TTC549 (cell line): Measurements from ENCODE around the gene MVP.
"Not testable (repeated sequence)": the region's sequence is repeated elsewhere in the genome, so short reads cannot be mapped to it uniquely, and the experiment has no call there.

ENCODE experiments used
- FAIRE-seq: peaks from 2 replicates; lab custom pipeline; 2012; peaks lifted over from hg19 to GRCh38; lab: Jason Lieb, UNC

The MVP gene

GRCh38 chr16:29820271-29820701 lies at the start of gene MVP:
MVP (plus strand) TSS chr16:29820462; CDS start chr16:29830550, 10,088 bp downstream.
- no peak for FAIRE-seq

- not testable (repeated sequence) for FAIRE-seq
Measured at GRCh38 chr16:29772330-29772729, 47.9 kb upstream of the MVP start.

GRCh38 chr16:29774730-29775129 lies 45.5 kb upstream of the MVP start:
- no peak for FAIRE-seq

- FAIRE-seq = no peak
Measured at GRCh38 chr16:29775742-29776408, 44.4 kb upstream of the MVP start.

GRCh38 chr16:29777576-29778350 lies 42.5 kb upstream of the MVP start, which contains the start of gene ZG16:
ZG16 (plus strand) TSS chr16:29778256; CDS start chr16:29779267, 1,011 bp downstream.
- no peak for FAIRE-seq

- no peak for FAIRE-seq
Measured at GRCh38 chr16:29779474-29779873, 40.8 kb upstream of the MVP start.

GRCh38 chr16:29783094-29783953 lies 36.9 kb upstream of the MVP start:
- FAIRE-seq = not testable (repeated sequence)

- FAIRE-seq = no peak
Measured at GRCh38 chr16:29784157-29784556, 36.1 kb upstream of the MVP start.

GRCh38 chr16:29784901-29785500 lies 35.3 kb upstream of the MVP start:
- FAIRE-seq = no peak

GRCh38 chr16:29787155-29787554 lies 33.1 kb upstream of the MVP start:
- not testable (repeated sequence) for FAIRE-seq

GRCh38 chr16:29789775-29790182 lies 30.5 kb upstream of the MVP start:
- no peak for FAIRE-seq

GRCh38 chr16:29790183-29790948 lies 29.9 kb upstream of the MVP start, which contains the start of gene KIF22:
KIF22 (plus strand) TSS chr16:29790751; CDS start chr16:29790760, 9 bp downstream.
- FAIRE-seq = peak; percentile 41

- FAIRE-seq = no peak
Measured at GRCh38 chr16:29790949-29791844, 29.1 kb upstream of the MVP start.

- no peak for FAIRE-seq
Measured at GRCh38 chr16:29791845-29792807, 28.1 kb upstream of the MVP start.

- FAIRE-seq = not testable (repeated sequence)
Measured at GRCh38 chr16:29793153-29793552, 27.1 kb upstream of the MVP start.

GRCh38 chr16:29794231-29794710 lies 26.0 kb upstream of the MVP start:
- no peak for FAIRE-seq

GRCh38 chr16:29802416-29802935 lies 17.8 kb upstream of the MVP start:
- FAIRE-seq = no peak

- no peak for FAIRE-seq
Measured at GRCh38 chr16:29804020-29804419, 16.2 kb upstream of the MVP start.
